Panc1 (cell line): Measurements from ENCODE around the gene PARVB. TPM values are rescaled to one million over a fixed set of nuclear protein-coding genes. Genes with fewer than 3 reads are reported as not detected.

Source experiments
- ATAC-seq: fragments of 200-7000 bp; cut with Tn5 transposase; 2 replicates; pipeline ENCODE4 v1.9.1; 2020; ENCODE audit warnings: mild to moderate bottlenecking, moderate library complexity
- BruUV-seq: library from RNA; stranded (reverse); fragments of 400-500 nt; replicated peaks from 2 replicates; lab custom pipeline; 2021; lab: Mats Ljungman, UMichigan
- CTCF ChIA-PET: fragments of 300-600 bp; sonication (Branson Sonifier 250); formaldehyde crosslinking; loops from one replicate; lab custom pipeline; 2022; ENCODE audit warnings: antibody characterized with exemption; lab: Charles Lee
- POLR2A ChIA-PET: fragments of 300-600 bp; sonication (Branson Sonifier 250); formaldehyde crosslinking; loops from one replicate; lab custom pipeline; 2022; ENCODE audit warnings: antibody characterized with exemption; lab: Charles Lee
- DNase-seq: peaks from one replicate; pipeline ENCODE4 v3.0.0-alpha.2; 2010; ENCODE audit warnings: low read depth, low spot score
- H3K27ac ChIP-seq: 2 replicates; pipeline ENCODE4 v1.5.1; 2011; ENCODE audit warnings: mild to moderate bottlenecking, low read length, inconsistent platforms
- H3K27me3 ChIP-seq: fragments of 200-500 bp; sonication (Bioruptor generic); 2 replicates; pipeline ENCODE4 v1.6.0; 2014; ENCODE audit warnings: low read length, inconsistent platforms; ENCODE audit not compliant: control insufficient read depth, insufficient read depth
- H3K36me3 ChIP-seq: fragments of 200-500 bp; sonication (Bioruptor generic); 2 replicates; pipeline ENCODE4 v1.5.1; 2014; ENCODE audit warnings: inconsistent platforms, mild to moderate bottlenecking, low read length, moderate library complexity; ENCODE audit not compliant: control insufficient read depth, insufficient read depth
- H3K4me1 ChIP-seq: 2 replicates; pipeline ENCODE4 v1.5.1; 2011; ENCODE audit warnings: inconsistent platforms, mild to moderate bottlenecking, low read length, moderate library complexity; ENCODE audit not compliant: control insufficient read depth, insufficient read depth
- H3K4me3 ChIP-seq, 2 experiments: 2 replicates each; pipeline ENCODE4 v1.5.1; 2011 to 2012; ENCODE audit warnings: low read depth in 2 of 2, low read length in 2 of 2, mild to moderate bottlenecking in 2 of 2, inconsistent platforms in 1 of 2, moderate library complexity in 1 of 2
- H3K9me3 ChIP-seq: fragments of 200-500 bp; sonication (Bioruptor generic); 2 replicates; pipeline ENCODE4 v1.5.1; 2014; ENCODE audit warnings: low read depth, mild to moderate bottlenecking, inconsistent platforms, low read length, moderate library complexity; ENCODE audit not compliant: control insufficient read depth, insufficient read depth
- POLR2AphosphoS5 ChIP-seq: IDR thresholded peaks from 2 replicates; pipeline ENCODE4 v1.6.1; 2012; ENCODE audit warnings: mild to moderate bottlenecking, low read depth, low read length, moderate library complexity
- SIN3A ChIP-seq: IDR thresholded peaks from 2 replicates; pipeline ENCODE4 v1.6.1; 2012; ENCODE audit warnings: low read depth, mild to moderate bottlenecking, low read length, moderate library complexity, borderline replicate concordance; ENCODE audit not compliant: insufficient read depth
- TCF7L2 ChIP-seq: IDR thresholded peaks from 2 replicates; pipeline ENCODE4 v1.6.1; 2011; ENCODE audit warnings: mild to moderate bottlenecking, low read depth, low read length, inconsistent platforms
- in situ Hi-C: cut with HindIII; loops from 2 replicates; pipeline ENCODE4 v1.10.0; 2016; ENCODE audit warnings: low sequenced_read_pairs, low pct_unique_long_range_greater_than_20kb
- intact Hi-C: fragments of 100-400 bp; cut with micrococcal nuclease; formaldehyde crosslinking; loops from one replicate; pipeline ENCODE4 v1.10.0; 2022; ENCODE audit not compliant: unreplicated experiment
- total RNA-seq: library from RNA; stranded (reverse); gene quantifications from one replicate; pipeline ENCODE4 v1.2.1, GENCODE V29; 2021; ENCODE audit not compliant: unreplicated experiment
- TF ChIP-seq, protein P1 (sequence below), 2 experiments: IDR thresholded peaks; 2 replicates each; pipeline ENCODE4 v1.6.1; 2011 to 2012; ENCODE audit warnings: low read depth in 2 of 2, control low read depth in 1 of 2, low read length in 1 of 2, mild to moderate bottlenecking in 1 of 2, moderate library complexity in 1 of 2; ENCODE audit not compliant: insufficient read depth in 1 of 2
- TF ChIP-seq, protein P2 (sequence below): fragments of 450-650 bp; IDR thresholded peaks from 2 replicates; pipeline ENCODE4 v1.5.1; 2017; ENCODE audit warnings: mild to moderate bottlenecking

PARVB gene
- total RNA-seq, 1 experiment from 2014 or later: 28.1 TPM

DNA sequence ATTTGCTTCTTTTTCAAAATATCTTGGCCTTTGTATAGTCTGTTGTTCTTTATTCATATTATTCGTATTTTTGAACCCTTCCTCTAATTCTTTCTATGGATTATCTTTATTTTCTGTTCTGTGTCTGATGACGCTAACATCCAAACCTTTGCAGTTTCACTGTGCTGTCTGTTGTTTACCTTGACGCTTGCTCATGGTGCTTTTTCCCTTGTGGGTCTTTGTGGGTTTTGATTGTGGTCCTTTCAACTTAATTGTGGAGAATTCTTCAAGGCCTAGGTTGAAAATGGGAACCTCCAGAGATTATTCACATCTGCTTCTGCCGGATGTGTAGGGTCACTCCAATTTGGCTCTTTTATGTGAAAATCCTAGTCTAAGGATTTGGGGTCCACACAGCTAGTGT, 191.2 kb downstream of the PARVB start:
- no TSS peak for BruUV-seq
- no peak overlapping the region for H3K27ac ChIP-seq
- no peaks in the 10 kb centered on the region for H3K36me3 ChIP-seq
- H3K27me3 ChIP-seq: no peaks in the 10 kb centered on the region
- no peak overlapping the region for H3K4me3 ChIP-seq
- H3K9me3 ChIP-seq: no peaks in the 10 kb centered on the region
- H3K4me1 ChIP-seq: no peaks in the 10 kb centered on the region
- ATAC-seq: no peak
- no peak for DNase-seq
- CTCF ChIA-PET: interaction anchor here (0.6 kb wide), 1 partner anchor 7 kb away, joined by 4 read pairs; no protein-coding TSS in a partner anchor
- TF ChIP-seq TCF7L2 (no peak), POLR2AphosphoS5 (no peak), SIN3A (no peak)
- TF ChIP-seq, protein P1, sequence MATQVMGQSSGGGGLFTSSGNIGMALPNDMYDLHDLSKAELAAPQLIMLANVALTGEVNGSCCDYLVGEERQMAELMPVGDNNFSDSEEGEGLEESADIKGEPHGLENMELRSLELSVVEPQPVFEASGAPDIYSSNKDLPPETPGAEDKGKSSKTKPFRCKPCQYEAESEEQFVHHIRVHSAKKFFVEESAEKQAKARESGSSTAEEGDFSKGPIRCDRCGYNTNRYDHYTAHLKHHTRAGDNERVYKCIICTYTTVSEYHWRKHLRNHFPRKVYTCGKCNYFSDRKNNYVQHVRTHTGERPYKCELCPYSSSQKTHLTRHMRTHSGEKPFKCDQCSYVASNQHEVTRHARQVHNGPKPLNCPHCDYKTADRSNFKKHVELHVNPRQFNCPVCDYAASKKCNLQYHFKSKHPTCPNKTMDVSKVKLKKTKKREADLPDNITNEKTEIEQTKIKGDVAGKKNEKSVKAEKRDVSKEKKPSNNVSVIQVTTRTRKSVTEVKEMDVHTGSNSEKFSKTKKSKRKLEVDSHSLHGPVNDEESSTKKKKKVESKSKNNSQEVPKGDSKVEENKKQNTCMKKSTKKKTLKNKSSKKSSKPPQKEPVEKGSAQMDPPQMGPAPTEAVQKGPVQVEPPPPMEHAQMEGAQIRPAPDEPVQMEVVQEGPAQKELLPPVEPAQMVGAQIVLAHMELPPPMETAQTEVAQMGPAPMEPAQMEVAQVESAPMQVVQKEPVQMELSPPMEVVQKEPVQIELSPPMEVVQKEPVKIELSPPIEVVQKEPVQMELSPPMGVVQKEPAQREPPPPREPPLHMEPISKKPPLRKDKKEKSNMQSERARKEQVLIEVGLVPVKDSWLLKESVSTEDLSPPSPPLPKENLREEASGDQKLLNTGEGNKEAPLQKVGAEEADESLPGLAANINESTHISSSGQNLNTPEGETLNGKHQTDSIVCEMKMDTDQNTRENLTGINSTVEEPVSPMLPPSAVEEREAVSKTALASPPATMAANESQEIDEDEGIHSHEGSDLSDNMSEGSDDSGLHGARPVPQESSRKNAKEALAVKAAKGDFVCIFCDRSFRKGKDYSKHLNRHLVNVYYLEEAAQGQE (IDR thresholded peaks at IDR 0.05; ENCODE audit: insufficient read depth in 1 of 2, low read depth in 2 of 2, low read length in 1 of 2): no peak
- TF ChIP-seq, protein P2, sequence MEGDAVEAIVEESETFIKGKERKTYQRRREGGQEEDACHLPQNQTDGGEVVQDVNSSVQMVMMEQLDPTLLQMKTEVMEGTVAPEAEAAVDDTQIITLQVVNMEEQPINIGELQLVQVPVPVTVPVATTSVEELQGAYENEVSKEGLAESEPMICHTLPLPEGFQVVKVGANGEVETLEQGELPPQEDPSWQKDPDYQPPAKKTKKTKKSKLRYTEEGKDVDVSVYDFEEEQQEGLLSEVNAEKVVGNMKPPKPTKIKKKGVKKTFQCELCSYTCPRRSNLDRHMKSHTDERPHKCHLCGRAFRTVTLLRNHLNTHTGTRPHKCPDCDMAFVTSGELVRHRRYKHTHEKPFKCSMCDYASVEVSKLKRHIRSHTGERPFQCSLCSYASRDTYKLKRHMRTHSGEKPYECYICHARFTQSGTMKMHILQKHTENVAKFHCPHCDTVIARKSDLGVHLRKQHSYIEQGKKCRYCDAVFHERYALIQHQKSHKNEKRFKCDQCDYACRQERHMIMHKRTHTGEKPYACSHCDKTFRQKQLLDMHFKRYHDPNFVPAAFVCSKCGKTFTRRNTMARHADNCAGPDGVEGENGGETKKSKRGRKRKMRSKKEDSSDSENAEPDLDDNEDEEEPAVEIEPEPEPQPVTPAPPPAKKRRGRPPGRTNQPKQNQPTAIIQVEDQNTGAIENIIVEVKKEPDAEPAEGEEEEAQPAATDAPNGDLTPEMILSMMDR: no peak
- intact Hi-C loops (no loop called here), in situ Hi-C loops (no loop called here)
- POLR2A ChIA-PET: no interaction called here

DNA sequence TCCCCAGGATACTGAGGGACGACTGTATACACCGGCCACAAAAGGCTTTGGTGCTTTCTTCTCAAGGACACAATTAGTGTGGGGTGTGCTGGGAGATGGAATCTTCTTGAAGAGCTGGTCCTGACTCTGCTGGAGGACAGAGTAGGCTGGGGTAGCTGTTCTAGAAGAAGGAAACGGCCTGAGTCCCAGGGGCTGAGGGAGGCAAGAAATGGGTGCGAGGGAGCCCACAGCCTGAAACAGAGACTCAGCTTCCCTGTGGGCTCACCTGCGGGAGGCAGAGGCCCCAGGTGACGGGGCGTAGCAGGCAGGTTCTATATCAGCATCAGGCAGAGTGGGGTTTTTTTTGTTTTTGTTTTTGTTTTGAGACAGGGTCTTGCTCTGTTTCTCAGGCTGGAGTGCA, 193.2 kb downstream of the PARVB start:
- BruUV-seq: no TSS peak
- Histone ChIP-seq H3K36me3 (no peaks in the 10 kb centered on the region), H3K27ac (no peak overlapping the region), H3K4me1 (no peaks in the 10 kb centered on the region), H3K9me3 (no peaks in the 10 kb centered on the region), H3K27me3 (no peaks in the 10 kb centered on the region), H3K4me3 (no peak overlapping the region)
- TF ChIP-seq, protein P2: no peak
- TF ChIP-seq SIN3A: no peak
- TF ChIP-seq POLR2AphosphoS5: no peak
- no peak for TF ChIP-seq TCF7L2
- TF ChIP-seq, protein P1 (IDR thresholded peaks at IDR 0.05; ENCODE audit: insufficient read depth in 1 of 2, low read depth in 2 of 2, low read length in 1 of 2): no peak
- DNase-seq: no peak
- in situ Hi-C loops (no loop called here), intact Hi-C loops (no loop called here)
- ATAC-seq: no peak
- POLR2A ChIA-PET: no interaction called here
- CTCF ChIA-PET: interaction anchor here (0.6 kb wide), 1 partner anchor 1817 kb away, joined by 3 read pairs; no protein-coding TSS in a partner anchor
